Sigmoid colon (tissue), 7 donors: ENCODE measurements around the gene SPATA13. TPM values are rescaled to one million over a fixed set of nuclear protein-coding genes. Genes with fewer than 3 reads are reported as not detected.
A peak's percentile ranks its signal among the peaks of the same experiment; 100 is the strongest.
"Not testable (repeated sequence)": the region's sequence is repeated elsewhere in the genome, so short reads cannot be mapped to it uniquely, and the experiment has no call there.

ENCODE experiments used
- DNase-seq: peaks from one replicate; pipeline ENCODE4 v3.0.0-alpha.2; 2019
- H3K27ac ChIP-seq, 4 donors: fragments of 200-600 bp; sonication (generic); one replicate each; pipeline ENCODE4 v1.5.1; 2016 to 2019; ENCODE audit warnings: mild to moderate bottlenecking in 1 of 4
- H3K27me3 ChIP-seq, 3 donors: fragments of 200-600 bp; sonication (generic); one replicate each; pipeline ENCODE4 v1.5.1; 2019; ENCODE audit warnings: mild to moderate bottlenecking in 1 of 3
- H3K36me3 ChIP-seq, 4 donors: fragments of 200-600 bp; sonication (generic); one replicate each; pipeline ENCODE4 v1.5.1; 2016 to 2019
- H3K4me1 ChIP-seq, 4 donors: fragments of 200-600 bp; sonication (generic); one replicate each; pipeline ENCODE4 v1.5.1; 2017 to 2019
- H3K4me3 ChIP-seq, 4 donors: fragments of 200-600 bp; sonication (generic); one replicate each; pipeline ENCODE4 v1.5.1; 2017 to 2019; ENCODE audit warnings: mild to moderate bottlenecking in 2 of 4, moderate library complexity in 1 of 4
- H3K9me3 ChIP-seq, 4 donors: fragments of 200-600 bp in 3 of 4; sonication (generic) in 3 of 4; one replicate each; pipeline versions ENCODE4 v1.5.1 to v1.6.1; 2013 to 2019
- EP300 ChIP-seq, 4 donors: sonication (generic); formaldehyde crosslinking; IDR thresholded peaks; one replicate each; pipeline ENCODE4 v1.6.1; 2017; ENCODE audit warnings: antibody characterized with exemption in 4 of 4
- POLR2A ChIP-seq, 2 donors: fragments of 450-650 bp; IDR thresholded peaks; one replicate each; pipeline ENCODE4 v1.6.1; 2016; ENCODE audit warnings: antibody characterized with exemption in 2 of 2, mild to moderate bottlenecking in 2 of 2, moderate library complexity in 2 of 2
- POLR2AphosphoS5 ChIP-seq, 4 donors: sonication (generic); formaldehyde crosslinking; IDR thresholded peaks; one replicate each; pipeline ENCODE4 v1.6.1; 2017; ENCODE audit warnings: antibody characterized with exemption in 4 of 4
- WGBS, 2 donors: extraction: QIAGEN DNeasy Blood & Tissue Kit; methylation state at CpG; one replicate each; pipeline ENCODE4 v1.1.7; 2013; 5-methylcytosine and 5-hydroxymethylcytosine counted together
- intact Hi-C: fragments of 100-400 bp; cut with DNase I; formaldehyde crosslinking; loops from one replicate; pipeline ENCODE4 v1.15.1; 2023
- polyA plus RNA-seq, 3 donors: library from polyadenylated mRNA; stranded (reverse); fragments of 200-250 nt; gene quantifications; one replicate each; pipeline ENCODE4 v1.2.3, GENCODE V29; 2013
- total RNA-seq, 4 donors: library from RNA; depleted of rRNA; stranded (reverse); fragments of >200 nt; gene quantifications; one replicate each; pipeline ENCODE4 v1.1.0, GENCODE V29; 2016
- TF ChIP-seq, protein P1 (sequence below), 4 experiments: fragments of 450-650 bp in 3 of 4; fragments of 200-600 bp in 1 of 4; IDR thresholded peaks; one replicate each; pipeline ENCODE4 v1.5.1; 2016 to 2019; ENCODE audit warnings: antibody characterized with exemption in 4 of 4, mild to moderate bottlenecking in 3 of 4, moderate library complexity in 2 of 4
- donor health status: healthy with polysubstance abuse.
- donor health status: Bipolar disorder and iron deficiency.
- donor health status: healthy.

The SPATA13 gene
- total and polyA plus RNA-seq, 7 donors: 15.6 to 29.4 (median 18.1) TPM

DNA sequence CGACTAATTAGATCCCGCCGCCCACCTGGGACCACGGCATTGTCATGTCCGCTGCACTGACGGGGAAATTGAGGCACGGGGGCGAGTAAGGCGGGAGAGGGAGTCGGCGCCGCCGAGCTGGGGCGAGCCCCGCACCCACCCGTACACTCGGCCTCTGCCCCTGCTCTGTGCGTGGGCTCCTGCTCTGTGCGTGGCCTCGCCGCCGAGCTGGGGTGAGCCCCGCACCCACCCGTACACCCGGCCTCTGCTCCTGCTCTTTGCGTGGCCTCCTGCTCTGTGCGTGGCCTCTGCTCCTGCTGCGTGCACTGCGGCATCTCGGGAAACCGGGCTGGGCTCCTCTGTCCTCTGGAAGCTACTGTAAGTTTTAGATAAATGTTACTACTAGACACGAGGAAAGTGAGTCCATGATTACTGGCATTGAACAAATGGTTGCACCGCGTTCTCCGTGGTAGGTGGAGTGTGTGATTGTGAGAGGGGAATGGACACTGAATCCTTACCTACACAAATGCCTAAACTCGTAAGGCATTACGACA, 148.0 kb downstream of the SPATA13 start:
- H3K36me3 ChIP-seq: peaks cover 0 to 6% (median 0%) of the 10 kb centered on the region in 4 donors
- H3K4me1 ChIP-seq: peaks cover 0 to 16% (median 4%) of the 10 kb centered on the region in 4 donors
- no peak overlapping the region for H3K27ac ChIP-seq
- DNase-seq: no peak
- WGBS, 2 donors: 85 to 89% methylated on average over 37 of the region's 37 CpGs
- TF ChIP-seq, protein P1, sequence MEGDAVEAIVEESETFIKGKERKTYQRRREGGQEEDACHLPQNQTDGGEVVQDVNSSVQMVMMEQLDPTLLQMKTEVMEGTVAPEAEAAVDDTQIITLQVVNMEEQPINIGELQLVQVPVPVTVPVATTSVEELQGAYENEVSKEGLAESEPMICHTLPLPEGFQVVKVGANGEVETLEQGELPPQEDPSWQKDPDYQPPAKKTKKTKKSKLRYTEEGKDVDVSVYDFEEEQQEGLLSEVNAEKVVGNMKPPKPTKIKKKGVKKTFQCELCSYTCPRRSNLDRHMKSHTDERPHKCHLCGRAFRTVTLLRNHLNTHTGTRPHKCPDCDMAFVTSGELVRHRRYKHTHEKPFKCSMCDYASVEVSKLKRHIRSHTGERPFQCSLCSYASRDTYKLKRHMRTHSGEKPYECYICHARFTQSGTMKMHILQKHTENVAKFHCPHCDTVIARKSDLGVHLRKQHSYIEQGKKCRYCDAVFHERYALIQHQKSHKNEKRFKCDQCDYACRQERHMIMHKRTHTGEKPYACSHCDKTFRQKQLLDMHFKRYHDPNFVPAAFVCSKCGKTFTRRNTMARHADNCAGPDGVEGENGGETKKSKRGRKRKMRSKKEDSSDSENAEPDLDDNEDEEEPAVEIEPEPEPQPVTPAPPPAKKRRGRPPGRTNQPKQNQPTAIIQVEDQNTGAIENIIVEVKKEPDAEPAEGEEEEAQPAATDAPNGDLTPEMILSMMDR (IDR thresholded peaks at IDR 0.05): no peak
- no peak for TF ChIP-seq EP300 (IDR thresholded peaks at IDR 0.05)
- no peak for TF ChIP-seq POLR2AphosphoS5 (IDR thresholded peaks at IDR 0.05)
- no peak for TF ChIP-seq POLR2A (IDR thresholded peaks at IDR 0.05)
- intact Hi-C loops: no loop called here
- no peaks in the 10 kb centered on the region for H3K9me3 ChIP-seq
- H3K27me3 ChIP-seq: no peaks in the 10 kb centered on the region
- H3K4me3 ChIP-seq: no peak overlapping the region

DNA sequence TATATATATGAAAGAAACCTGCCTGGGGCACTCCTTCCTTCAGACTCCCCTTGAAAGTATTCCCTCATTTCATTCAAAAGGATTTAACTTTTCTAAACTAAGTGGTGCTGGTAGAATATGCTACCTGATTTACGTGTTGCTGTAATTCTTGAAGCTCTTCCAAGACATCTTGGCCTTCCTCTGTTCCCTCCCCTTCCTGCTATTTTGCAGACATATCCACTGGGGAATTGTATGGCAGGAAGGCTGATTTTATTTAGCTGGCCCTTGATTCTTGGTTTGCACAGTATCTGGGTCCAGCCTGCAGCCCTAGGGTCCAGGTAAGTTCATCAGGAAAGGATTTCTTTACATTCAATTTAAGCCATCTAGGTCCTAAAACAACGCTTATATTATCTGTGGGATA, 148.8 kb downstream of the SPATA13 start, which contains the start of gene C1QTNF9:
Gene C1QTNF9 (plus strand): TSS at position 281 of the 400 bp plus-strand sequence. CDS start 6,424 bp downstream, outside the sequence.
- DNase-seq: peak; percentile 17
- H3K27ac ChIP-seq, H3K36me3 ChIP-seq, H3K27me3 ChIP-seq, intact Hi-C loops, H3K9me3 ChIP-seq, H3K4me3 ChIP-seq: not testable (repeated sequence)
- H3K4me1 ChIP-seq: peaks cover 0 to 12% (median 3%) of the 10 kb centered on the region in 4 donors
- 63 to 75% methylated on average over 2 of the region's 2 CpGs for WGBS, 2 donors

DNA sequence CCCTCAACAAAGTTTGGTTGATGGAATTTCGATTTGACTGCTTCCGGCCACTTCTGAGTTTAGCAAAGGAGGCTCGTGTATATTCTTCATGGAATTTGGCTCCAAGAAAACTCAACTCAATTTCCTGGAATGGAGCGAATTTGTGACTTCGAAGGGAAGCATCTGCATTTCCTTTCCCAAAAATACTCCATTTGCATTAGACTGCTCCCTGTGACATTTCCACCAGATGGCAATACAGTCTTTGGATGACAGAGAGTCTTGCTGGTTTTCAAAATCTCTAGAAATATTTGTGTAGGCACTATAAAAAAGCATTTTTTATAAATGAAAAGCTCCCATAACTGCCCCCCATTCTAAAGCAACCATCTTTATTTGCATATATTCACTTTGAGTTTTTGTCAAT, 152.9 kb downstream of the SPATA13 start:
- DNase-seq: no peak
- H3K27me3 ChIP-seq: no peaks in the 10 kb centered on the region
- TF ChIP-seq POLR2A (IDR thresholded peaks at IDR 0.05) (no peak), EP300 (IDR thresholded peaks at IDR 0.05) (no peak), POLR2AphosphoS5 (IDR thresholded peaks at IDR 0.05) (no peak)
- TF ChIP-seq, protein P1 (IDR thresholded peaks at IDR 0.05): no peak
- intact Hi-C loops: no loop called here
- H3K27ac ChIP-seq: no peak overlapping the region
- no peaks in the 10 kb centered on the region for H3K36me3 ChIP-seq
- peaks cover 0 to 6% (median 0%) of the 10 kb centered on the region in 4 donors for H3K4me1 ChIP-seq
- no peak overlapping the region for H3K4me3 ChIP-seq
- 51 to 57% methylated on average over 5 of the region's 5 CpGs for WGBS, 2 donors
- no peaks in the 10 kb centered on the region for H3K9me3 ChIP-seq

DNA sequence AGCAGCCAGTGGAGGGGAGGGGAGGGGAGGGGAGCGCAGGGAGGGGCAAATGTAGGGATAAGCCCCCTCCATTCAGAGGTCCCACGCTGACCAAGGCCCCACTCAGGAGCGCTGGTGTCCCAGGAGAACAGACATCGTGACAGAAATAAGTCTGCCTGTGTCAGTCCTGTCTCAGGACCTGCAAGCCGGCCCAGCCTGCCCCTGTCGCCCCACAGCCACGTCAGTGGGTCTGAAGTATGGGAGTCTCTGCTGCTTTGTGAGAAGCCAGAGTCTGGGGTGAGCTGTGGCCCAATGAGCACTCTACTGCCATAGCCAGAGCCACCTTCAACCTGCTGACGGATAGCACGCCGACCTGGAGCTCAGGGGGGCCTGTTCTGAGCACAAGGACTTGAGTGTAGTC, 157.3 kb downstream of the SPATA13 start:
- WGBS, 2 donors: 85 to 90% methylated on average over 9 to 10 of the region's 10 CpGs

DNA sequence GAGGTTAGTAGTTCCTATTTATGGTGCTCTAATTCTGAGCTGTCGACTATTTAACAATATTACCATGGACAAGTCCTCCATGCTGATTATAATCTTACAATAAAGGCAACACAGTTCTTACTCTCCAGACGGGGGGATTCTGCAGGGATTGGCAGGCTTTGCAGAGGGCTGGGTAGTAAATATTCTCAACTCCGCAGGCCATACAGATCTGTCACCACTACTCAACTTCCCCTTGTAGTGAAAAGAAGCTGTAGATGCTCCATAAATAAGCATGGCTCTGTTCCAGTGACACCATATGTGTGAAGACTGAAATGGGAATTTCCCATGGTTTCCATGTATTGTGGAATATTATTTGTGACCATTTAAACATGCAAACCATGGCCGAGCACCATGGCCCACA, 158.4 kb downstream of the SPATA13 start:
- H3K4me1 ChIP-seq, H3K9me3 ChIP-seq, H3K36me3 ChIP-seq, H3K27me3 ChIP-seq, intact Hi-C loops, H3K27ac ChIP-seq, DNase-seq, H3K4me3 ChIP-seq: not testable (repeated sequence)
- 76 to 79% methylated on average over 4 of the region's 4 CpGs for WGBS, 2 donors

More for the DNA sequence above, 157.3 kb downstream of the SPATA13 start:
- DNase-seq, H3K36me3 ChIP-seq, H3K4me1 ChIP-seq, intact Hi-C loops, H3K27ac ChIP-seq, H3K4me3 ChIP-seq, H3K27me3 ChIP-seq, H3K9me3 ChIP-seq: not testable (repeated sequence)

DNA sequence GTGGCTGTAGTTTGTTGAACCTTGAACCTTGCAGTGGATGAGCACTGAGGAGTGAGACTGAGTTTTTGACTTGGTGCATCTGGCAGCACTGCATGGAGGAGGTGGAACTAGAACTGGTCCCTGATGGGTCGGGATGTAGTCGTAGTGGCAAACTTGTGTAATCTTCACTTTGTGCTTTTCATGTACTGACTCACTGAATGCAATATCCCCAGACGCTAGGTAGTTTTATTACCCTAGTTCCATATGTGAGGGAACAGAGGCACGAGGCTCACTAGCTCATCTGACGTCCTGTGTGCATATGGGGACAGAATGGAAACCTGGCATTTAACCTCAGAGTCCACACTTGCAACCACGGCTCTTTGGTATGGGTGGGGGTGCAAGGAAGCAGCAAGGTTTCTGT, 159.1 kb downstream of the SPATA13 start:
- H3K36me3 ChIP-seq, DNase-seq, H3K4me1 ChIP-seq, H3K4me3 ChIP-seq, H3K27me3 ChIP-seq, H3K9me3 ChIP-seq, H3K27ac ChIP-seq: not testable (repeated sequence)
- 84 to 87% methylated on average over 6 of the region's 6 CpGs for WGBS, 2 donors
- intact Hi-C loops: loop anchor here (5.0 kb wide), 1 partner anchor 427 kb away; no protein-coding TSS in a partner anchor

DNA sequence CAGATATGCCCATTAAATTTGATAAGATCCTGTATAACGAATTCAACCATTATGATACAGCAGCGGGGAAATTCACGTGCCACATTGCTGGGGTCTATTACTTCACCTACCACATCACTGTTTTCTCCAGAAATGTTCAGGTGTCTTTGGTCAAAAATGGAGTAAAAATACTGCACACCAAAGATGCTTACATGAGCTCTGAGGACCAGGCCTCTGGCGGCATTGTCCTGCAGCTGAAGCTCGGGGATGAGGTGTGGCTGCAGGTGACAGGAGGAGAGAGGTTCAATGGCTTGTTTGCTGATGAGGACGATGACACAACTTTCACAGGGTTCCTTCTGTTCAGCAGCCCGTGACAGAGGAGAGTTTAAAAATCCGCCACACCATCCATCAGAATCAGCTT, 160.9 kb downstream of the SPATA13 start:
- H3K27ac ChIP-seq, DNase-seq, H3K4me1 ChIP-seq, H3K4me3 ChIP-seq, H3K27me3 ChIP-seq, H3K9me3 ChIP-seq, H3K36me3 ChIP-seq: not testable (repeated sequence)
- intact Hi-C loops: loop anchor here (5.0 kb wide), 1 partner anchor 429 kb away; no protein-coding TSS in a partner anchor
- WGBS, 2 donors: 82 to 87% methylated on average over 8 of the region's 8 CpGs

DNA sequence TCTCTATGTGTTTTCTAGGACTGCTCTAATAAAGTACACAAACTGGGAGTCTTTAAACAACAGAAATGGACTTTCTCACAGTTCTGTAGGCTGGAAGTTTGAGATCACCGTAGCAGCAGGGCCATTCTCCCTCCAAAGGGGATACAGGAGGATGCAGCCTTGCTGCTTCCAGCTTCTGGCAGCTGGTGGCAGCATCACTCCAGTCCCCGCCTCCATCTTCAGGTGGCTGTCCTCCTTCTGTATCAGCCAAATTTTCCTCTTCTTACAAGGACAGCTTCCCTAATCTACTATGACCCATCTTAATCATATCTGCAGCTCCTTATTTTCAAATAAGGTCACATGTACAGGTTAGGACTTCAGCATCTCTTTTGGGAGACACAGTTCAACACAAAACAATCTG, 161.9 kb downstream of the SPATA13 start:
- not testable (repeated sequence) for H3K4me1 ChIP-seq, H3K4me3 ChIP-seq, H3K9me3 ChIP-seq, H3K36me3 ChIP-seq, H3K27ac ChIP-seq, DNase-seq, H3K27me3 ChIP-seq
- intact Hi-C loops: loop anchor here (5.0 kb wide), 1 partner anchor 430 kb away; no protein-coding TSS in a partner anchor
- 16 to 72% methylated on average over 2 of the region's 2 CpGs for WGBS, 2 donors
